Activated CD4-positive, alpha-beta T cell treated with anti-CD3 and anti-CD28 coated beads for 48 hours (primary cell): ENCODE results near the gene LRRIQ1.
"Not testable (repeated sequence)": the region's sequence is repeated elsewhere in the genome, so short reads cannot be mapped to it uniquely, and the experiment has no call there.

Experiments
- DNase-seq: peaks from one replicate; pipeline ENCODE4 v3.0.0-alpha.2; 2020

LRRIQ1 gene, protein sequence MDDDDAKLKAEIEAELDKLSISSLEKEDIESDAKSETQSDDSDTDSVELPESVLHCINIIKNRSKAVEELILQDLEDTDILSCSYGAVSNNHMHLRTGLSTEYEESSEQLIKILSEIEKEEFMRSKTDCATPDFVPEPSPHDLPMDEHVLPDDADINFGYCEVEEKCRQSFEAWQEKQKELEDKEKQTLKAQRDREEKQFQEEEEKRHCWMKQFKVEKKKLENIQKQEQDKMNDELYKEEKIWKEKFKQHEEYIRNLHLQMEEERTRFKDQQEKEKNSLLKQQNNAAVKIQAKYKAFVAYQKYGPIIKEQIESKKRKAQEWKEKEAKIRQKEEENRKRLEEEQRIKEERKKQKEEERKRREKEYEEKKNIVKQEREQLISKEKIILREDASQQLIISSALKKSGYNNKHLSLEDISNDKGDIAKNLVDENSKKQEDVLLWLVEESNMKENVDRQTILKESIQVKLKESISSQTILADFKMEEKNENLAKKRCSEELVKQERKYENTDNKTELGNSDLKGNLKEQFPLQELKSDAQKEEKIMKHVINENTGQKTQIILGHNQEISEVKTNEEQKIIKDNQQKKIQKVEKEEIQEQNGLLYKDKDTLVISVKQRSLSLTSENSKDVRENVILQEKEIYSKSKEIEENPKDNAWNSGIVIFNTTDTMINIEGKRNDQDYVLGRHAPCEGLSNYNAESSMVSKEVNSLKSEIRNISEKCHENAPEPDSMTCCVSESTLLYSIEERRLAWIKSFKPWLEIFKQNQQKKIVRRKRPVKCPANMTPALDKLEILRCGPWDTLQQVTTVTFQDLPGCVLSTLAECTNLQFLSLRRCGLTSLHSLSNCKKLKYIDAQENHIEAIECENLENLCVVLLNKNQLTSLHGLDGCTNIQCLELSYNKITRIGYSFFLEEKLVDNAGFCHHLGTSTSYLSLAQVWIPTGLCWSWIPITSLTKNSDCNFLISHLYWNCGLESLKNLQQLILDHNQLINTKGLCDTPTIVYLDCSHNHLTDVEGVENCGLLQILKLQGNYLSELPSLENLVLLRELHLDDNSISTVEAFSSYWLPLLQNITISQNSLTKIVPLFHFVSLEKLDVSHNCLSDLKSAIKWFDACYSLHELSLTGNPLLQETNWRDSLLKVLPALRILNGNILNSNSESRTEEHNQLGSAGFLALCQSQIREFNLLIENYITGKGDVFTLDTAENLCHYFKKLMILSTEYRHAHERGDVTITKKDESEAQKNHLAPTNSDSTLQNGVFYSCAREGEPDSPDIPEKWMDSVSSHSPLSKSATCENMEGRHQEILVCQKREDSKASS (N-terminal part only)

GRCh38 chr12:85036234-85036707 lies at the start of gene LRRIQ1, which contains the start of gene TSPAN19:
Gene LRRIQ1 (plus strand): TSS chr12:85036351. CDS start chr12:85038177, 1,826 bp downstream.
Gene TSPAN19 (minus strand): TSS chr12:85036277. CDS start chr12:85029946, 6,331 bp downstream.
- DNase-seq = peak; percentile 45

DNA sequence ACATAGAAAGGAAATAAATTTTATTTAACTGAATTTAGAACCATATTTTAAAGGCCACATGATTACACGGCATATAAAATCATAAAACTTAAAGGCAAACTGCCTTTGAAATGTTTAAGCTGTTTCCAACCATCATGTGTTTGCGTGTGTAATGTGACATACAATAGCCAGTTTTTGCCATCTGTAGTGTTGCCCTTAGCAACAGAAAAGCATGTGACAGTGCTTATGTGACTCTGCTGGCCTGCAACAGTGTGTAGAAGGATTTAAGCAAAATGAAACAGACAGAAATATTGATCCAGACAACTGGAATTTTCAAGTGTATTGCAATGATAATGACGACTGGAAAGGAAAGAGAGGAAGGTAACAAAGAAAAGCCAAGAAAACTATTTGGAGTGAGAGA lies 49.6 kb upstream of the LRRIQ1 start:
- no peak for DNase-seq

DNA sequence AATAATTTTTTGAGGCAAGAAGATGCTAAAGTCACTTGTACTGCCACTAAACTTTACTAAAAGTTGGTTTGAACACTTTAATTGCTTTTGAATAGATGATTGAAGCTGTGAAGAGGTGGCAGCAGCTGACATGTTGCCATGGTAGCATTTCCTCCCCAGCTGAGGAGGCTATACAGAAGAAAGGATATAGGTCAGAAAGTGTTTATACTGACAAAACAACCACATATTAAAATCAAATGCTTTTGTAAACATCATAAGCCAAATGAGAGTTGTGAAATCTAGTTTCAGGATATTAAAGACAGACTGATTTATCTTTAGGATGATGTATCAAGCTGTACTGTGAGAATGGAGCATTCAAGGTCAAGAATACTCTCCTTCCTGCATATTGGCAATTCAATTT lies 41.7 kb upstream of the LRRIQ1 start:
- DNase-seq = no peak

DNA sequence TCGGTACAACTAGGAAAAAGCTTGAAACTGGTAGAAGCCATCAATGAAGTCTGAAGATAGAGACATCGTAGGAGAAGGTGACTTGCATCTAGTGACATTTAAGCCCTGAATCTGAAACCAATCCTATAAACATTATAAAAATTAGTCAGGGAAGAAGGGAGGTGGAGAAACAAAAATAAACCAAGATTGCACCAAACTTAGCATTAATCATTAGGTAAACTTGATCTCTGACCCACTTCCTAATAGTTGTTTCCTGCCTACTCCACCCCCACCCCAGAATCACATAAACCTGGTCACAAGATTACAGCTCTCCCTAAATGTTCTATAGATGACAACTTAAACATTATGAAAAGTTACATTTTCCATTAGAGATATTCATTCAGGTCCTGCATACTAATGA lies 40.5 kb upstream of the LRRIQ1 start:
- DNase-seq = no peak

DNA sequence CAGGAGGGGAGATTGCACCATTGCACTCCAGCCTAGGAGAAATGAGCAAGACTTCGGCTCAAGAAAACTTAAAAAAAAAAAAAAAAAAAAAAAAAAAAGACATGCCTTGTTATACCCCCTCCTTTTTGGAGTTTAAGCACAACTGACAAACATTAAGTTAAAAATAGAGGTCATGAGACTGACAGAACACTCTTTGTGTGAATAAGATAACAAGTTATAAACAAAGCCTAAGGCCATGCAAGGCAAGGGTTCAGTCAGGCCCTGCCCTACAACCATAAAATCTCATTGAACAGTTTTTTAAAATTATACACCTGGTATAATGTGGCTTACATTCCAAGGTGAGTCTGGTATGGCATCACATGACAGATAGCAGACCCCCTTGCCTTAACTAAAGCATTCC lies 39.4 kb upstream of the LRRIQ1 start:
- no peak for DNase-seq

- DNase-seq = no peak
Observed at GRCh38 chr12:84998341-84998740, 37.8 kb upstream of the LRRIQ1 start.

GRCh38 chr12:85000729-85001128 lies 35.4 kb upstream of the LRRIQ1 start:
- no peak for DNase-seq

DNA sequence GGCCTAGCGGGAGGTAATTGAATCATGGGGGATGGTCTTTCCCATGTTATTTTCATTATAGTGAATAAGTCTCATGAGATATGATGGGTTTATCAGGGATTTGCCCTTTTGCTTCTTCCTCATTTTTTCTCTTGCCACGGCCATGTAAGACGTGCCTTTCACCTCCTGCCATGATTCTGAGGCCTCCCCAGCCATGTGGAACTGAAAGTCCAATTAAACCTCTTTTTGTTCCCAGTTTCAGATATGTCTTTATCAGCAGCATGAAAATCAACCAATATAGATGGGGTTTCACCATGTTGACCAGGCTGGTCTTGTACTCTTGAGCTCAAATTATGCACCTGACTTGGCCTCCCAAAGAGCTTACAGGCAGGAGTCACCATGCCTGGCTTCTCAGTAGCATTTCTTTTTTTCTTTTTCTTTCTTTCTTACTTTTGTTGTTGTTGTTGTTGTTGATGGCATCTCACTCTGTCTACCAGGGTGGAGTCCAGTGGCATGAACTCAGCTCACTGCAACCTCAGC lies 33.3 kb upstream of the LRRIQ1 start:
- DNase-seq = no peak

DNA sequence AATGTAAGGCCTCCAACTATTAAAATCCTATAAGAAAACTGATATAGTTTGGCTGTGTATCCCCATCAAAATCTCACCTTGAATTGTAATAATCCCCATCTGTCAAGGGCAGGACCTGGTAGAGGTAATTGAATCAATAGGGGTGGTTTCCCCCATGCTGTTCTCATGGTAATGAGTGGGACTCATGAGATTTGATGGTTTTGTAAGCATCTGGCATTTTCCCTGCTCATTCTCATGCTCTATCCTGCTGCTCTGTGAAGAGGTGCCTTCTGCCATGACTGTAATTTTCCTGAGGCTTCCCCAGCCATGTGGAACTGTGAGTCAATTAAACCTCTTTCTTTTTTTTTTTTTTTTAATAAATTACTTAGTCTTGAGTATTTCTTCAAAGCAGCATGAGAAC lies 31.9 kb upstream of the LRRIQ1 start:
- DNase-seq = no peak

- DNase-seq = not testable (repeated sequence)
Observed at GRCh38 chr12:85005047-85005446, 31.1 kb upstream of the LRRIQ1 start.

- DNase-seq = no peak
Observed at GRCh38 chr12:85005615-85006014, 30.5 kb upstream of the LRRIQ1 start.

- no peak for DNase-seq
Observed at GRCh38 chr12:85006206-85006605, 29.9 kb upstream of the LRRIQ1 start.

DNA sequence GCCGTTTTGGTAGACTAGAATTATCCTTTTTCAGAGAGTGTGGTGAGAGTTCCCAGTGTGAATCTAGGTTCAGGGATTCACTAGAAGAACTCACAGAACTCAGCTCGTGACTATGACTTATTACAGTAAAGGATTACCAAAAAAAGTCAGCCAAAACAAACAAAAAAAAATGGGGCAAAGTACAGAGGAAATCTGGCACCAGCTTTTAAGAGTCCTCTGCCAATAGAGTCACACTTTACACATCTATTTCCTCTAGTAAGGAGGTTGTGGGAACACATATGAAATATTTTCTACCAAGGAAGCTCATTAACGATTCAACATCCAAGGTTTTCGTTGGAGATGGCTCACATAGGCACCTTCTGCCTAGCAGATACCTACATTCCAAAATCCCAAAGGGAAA lies 28.3 kb upstream of the LRRIQ1 start:
- no peak for DNase-seq

GRCh38 chr12:85016413-85016812 lies 19.7 kb upstream of the LRRIQ1 start:
- DNase-seq = no peak

DNA sequence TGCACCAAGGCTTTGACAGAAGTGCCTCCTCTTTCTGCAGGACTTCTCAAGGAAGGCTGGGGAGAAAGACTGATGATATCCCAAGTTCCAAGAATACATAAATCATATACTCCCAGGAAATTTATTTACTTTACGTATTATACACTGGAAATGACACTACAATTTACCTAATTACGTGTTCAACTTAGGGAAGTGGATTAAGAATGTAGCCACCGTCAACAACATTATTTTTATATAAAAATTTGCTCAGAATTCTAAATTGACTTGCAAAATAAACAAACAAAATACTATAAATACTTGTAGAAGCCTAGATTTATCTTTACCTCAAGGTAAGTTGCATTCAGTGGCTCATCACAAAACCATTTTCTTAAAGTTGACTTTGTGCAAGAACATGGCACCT lies 19.0 kb upstream of the LRRIQ1 start:
- no peak for DNase-seq

DNA sequence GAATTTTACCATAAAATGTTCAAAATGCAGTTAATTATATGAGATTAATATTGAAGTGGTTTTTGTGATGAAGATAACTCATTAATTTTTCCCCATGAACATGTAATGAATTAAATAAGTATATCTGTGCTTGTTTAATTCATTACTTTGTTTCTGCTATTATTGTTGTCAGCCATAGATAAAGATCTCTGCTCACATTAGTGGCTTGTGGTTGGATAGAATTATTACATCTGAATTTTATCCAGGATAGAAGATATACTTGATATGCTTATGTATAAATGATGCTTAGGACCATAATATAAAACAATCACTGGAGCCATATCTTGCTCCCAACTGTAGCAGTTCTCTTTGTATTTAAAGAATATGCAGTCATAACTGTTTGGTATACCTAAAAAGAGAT lies 18.5 kb upstream of the LRRIQ1 start:
- DNase-seq = no peak

GRCh38 chr12:85018098-85018497 lies 18.1 kb upstream of the LRRIQ1 start:
- no peak for DNase-seq

GRCh38 chr12:85029456-85029855 lies 6.7 kb upstream of the LRRIQ1 start:
- DNase-seq = no peak

- no peak for DNase-seq
Observed at GRCh38 chr12:85036733-85037132, 582 bp downstream of the LRRIQ1 start.

- no peak for DNase-seq
Observed at GRCh38 chr12:85041395-85041794, 5.2 kb downstream of the LRRIQ1 start.

DNA sequence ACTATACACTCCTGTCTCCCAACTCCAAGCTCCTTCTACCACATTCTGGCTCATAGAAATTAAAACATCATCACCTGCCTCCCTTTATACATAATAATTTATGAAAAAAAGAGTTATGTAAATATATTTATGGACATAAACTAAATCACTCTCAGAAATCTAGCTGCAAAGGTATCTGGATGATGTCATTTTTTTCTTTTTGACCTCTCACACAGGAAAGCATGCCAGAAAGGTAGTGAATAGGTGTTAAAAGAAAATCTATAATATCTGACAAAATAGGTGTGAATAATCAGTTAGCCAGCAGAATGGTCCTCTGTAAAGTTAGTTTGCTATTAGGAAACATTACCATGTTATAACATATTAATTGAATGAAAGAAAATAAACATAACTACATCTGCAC lies 7.7 kb downstream of the LRRIQ1 start:
- no peak for DNase-seq

- DNase-seq = peak; percentile 27
Observed at GRCh38 chr12:85057370-85057963, 21.3 kb downstream of the LRRIQ1 start.
